ENCODE measurements around the gene NECAB2. TPM values are rescaled to one million over a fixed set of nuclear protein-coding genes. Genes with fewer than 3 reads are reported as not detected.

The NECAB2 gene
- total RNA-seq, 1 donor from 2014 or later, result 12.6 TPM

DNA sequence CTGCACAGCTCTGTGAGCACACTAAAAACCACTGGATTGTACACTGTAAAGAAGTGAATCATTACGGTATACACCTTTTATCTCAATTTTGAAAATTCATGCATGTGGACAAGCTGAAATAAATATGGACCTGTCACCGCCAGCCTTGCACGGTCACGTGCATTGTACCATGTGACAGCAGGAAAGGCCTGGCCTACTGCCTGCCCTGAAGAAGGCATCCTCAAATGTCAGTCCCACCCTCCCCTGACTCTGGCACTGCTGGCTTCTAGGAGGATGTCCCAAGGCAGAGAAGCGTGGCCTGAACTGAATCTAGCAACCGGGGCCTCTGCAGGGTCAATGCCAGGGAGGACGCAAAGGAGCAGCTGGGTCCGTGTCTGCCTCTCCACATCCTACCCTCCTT lies 39.9 kb downstream of the NECAB2 start:
- no peaks in the 10 kb centered on the region for H3K79me2 ChIP-seq (ENCODE audit: low read depth)
- no peaks in the 10 kb centered on the region for H3K27me3 Mint-ChIP-seq (ENCODE audit: insufficient read depth, low read depth)
- no peak for DNase-seq (ENCODE audit: low spot score)
- H3K4me1 ChIP-seq, result no peaks in the 10 kb centered on the region
- no peaks in the 10 kb centered on the region for H3K9me3 Mint-ChIP-seq
- H3K4me3 Mint-ChIP-seq, result no peak overlapping the region
- H3K9ac ChIP-seq, result no peak overlapping the region
- H3K27ac ChIP-seq, result no peak overlapping the region
- no peaks in the 10 kb centered on the region for H3K27me3 ChIP-seq
- H2AFZ ChIP-seq (replicated peaks), result no peak overlapping the region
- H3K9me3 ChIP-seq (ENCODE audit: low read depth), result no peaks in the 10 kb centered on the region
- TF ChIP-seq, protein P1, sequence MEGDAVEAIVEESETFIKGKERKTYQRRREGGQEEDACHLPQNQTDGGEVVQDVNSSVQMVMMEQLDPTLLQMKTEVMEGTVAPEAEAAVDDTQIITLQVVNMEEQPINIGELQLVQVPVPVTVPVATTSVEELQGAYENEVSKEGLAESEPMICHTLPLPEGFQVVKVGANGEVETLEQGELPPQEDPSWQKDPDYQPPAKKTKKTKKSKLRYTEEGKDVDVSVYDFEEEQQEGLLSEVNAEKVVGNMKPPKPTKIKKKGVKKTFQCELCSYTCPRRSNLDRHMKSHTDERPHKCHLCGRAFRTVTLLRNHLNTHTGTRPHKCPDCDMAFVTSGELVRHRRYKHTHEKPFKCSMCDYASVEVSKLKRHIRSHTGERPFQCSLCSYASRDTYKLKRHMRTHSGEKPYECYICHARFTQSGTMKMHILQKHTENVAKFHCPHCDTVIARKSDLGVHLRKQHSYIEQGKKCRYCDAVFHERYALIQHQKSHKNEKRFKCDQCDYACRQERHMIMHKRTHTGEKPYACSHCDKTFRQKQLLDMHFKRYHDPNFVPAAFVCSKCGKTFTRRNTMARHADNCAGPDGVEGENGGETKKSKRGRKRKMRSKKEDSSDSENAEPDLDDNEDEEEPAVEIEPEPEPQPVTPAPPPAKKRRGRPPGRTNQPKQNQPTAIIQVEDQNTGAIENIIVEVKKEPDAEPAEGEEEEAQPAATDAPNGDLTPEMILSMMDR (IDR thresholded peaks at IDR 0.05), result no peak
- TF ChIP-seq EZH2 (IDR thresholded peaks at IDR 0.05) (no peak), EZH2phosphoT487 (IDR thresholded peaks at IDR 0.05) (no peak)
- H3K36me3 Mint-ChIP-seq, result no peaks in the 10 kb centered on the region
- no peak overlapping the region for H3K4me3 ChIP-seq
- no peaks in the 10 kb centered on the region for H3F3A ChIP-seq (ENCODE audit: low read depth)
- no peaks in the 10 kb centered on the region for H4K20me1 ChIP-seq (ENCODE audit: low read depth)
- no peak overlapping the region for H3K4me2 ChIP-seq
- H3K36me3 ChIP-seq, result no peaks in the 10 kb centered on the region
- peaks cover 27% of the 10 kb centered on the region for H3K4me1 Mint-ChIP-seq
- H3K27ac Mint-ChIP-seq, result no peak overlapping the region

DNA sequence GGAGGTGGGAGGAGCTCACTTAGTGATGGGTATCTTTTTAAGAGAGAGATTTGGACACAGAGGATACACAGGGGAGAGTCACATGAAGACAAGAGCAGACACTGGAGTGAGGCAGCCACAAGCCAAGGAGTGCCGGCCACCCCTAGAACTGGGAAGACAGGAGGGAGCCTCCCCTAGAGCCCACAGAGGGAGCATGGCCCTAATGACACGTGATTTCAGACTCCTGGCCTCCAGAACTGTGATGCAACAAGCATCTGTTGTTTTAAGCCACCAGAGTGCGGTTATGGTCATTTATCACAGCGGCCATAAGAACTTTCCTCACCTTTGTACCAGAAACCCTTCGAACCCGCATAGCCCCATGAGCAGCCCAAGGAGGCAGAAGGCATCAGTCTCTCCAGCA lies 41.2 kb downstream of the NECAB2 start:
- Histone ChIP-seq H3K4me1 (no peaks in the 10 kb centered on the region), H3K9ac (no peak overlapping the region), H2AFZ (replicated peaks) (no peak overlapping the region), H3K4me2 (no peak overlapping the region), H3K4me3 (no peak overlapping the region), H3K79me2 (ENCODE audit: low read depth) (no peaks in the 10 kb centered on the region), H3K36me3 (no peaks in the 10 kb centered on the region), H3K27me3 (no peaks in the 10 kb centered on the region), H3K9me3 (ENCODE audit: low read depth) (no peaks in the 10 kb centered on the region), H3K27ac (no peak overlapping the region), H3F3A (ENCODE audit: low read depth) (no peaks in the 10 kb centered on the region), H4K20me1 (ENCODE audit: low read depth) (no peaks in the 10 kb centered on the region)
- Mint-ChIP-seq H3K27ac (no peak overlapping the region), H3K4me1 (peaks cover 24% of the 10 kb centered on the region), H3K4me3 (no peak overlapping the region), H3K9me3 (peaks cover under 1% of the 10 kb centered on the region), H3K27me3 (ENCODE audit: insufficient read depth, low read depth) (no peaks in the 10 kb centered on the region), H3K36me3 (no peaks in the 10 kb centered on the region)
- TF ChIP-seq, protein P1 (IDR thresholded peaks at IDR 0.05), result no peak
- no peak for TF ChIP-seq EZH2phosphoT487 (IDR thresholded peaks at IDR 0.05)
- no peak for TF ChIP-seq EZH2 (IDR thresholded peaks at IDR 0.05)
- no peak for DNase-seq (ENCODE audit: low spot score)

DNA sequence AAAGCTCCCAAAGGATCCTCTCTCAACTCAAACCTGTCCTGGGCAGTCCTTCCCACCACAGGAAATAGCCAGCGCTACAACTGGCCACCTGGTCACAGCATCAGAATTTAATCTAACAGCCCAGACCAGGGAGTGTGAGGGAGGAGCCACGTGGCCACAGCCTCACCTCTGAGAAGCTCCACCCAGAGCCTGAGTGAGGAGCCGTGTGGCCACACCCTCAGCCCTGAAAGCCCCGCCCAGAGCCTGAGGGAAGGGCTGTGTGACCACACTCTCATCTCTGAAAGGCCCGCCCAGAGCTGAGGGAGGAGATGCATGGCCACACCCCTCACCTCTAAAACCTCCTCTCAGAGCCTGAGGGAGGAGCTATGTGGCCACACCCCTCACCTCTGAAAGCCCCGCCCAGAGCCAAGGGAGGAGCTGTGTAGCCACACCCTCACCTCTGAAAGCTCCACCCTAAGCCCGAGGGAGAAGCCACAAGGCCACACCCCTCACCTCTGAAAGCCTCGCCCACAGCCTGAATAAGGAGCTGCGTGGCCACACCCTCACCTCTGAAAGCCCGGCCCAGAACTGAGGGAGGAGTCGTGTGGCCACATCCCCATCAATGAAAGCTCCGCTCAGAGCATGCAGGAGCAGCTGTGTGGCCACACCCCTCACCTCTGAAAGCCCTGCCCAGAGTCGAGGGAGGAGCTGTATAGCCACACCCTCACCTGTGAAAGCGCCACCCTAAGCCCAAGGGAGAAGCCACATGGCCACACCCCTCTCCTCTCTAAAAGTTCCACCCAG lies 45.9 kb downstream of the NECAB2 start:
- H3K27me3 ChIP-seq, result no peaks in the 10 kb centered on the region
- no peaks in the 10 kb centered on the region for H3K4me1 ChIP-seq
- no peaks in the 10 kb centered on the region for H3K36me3 ChIP-seq
- peaks cover 3% of the 10 kb centered on the region for H3K36me3 Mint-ChIP-seq
- H3K9ac ChIP-seq, result no peak overlapping the region
- no peak overlapping the region for H3K27ac ChIP-seq
- H3K27ac Mint-ChIP-seq, result no peak overlapping the region
- H3K9me3 Mint-ChIP-seq, result peaks cover 10% of the 10 kb centered on the region
- H3K4me2 ChIP-seq, result no peak overlapping the region
- no peak overlapping the region for H3K4me3 ChIP-seq
- H2AFZ ChIP-seq (replicated peaks), result no peak overlapping the region
- peaks cover 8% of the 10 kb centered on the region for H3F3A ChIP-seq (ENCODE audit: low read depth)
- H3K4me3 Mint-ChIP-seq, result peak overlapping the region; percentile 50
- DNase-seq (ENCODE audit: low spot score), result peak; percentile 97
- no peaks in the 10 kb centered on the region for H3K9me3 ChIP-seq (ENCODE audit: low read depth)
- peaks cover 20% of the 10 kb centered on the region for H3K4me1 Mint-ChIP-seq
- no peaks in the 10 kb centered on the region for H4K20me1 ChIP-seq (ENCODE audit: low read depth)
- peaks cover 6% of the 10 kb centered on the region for H3K27me3 Mint-ChIP-seq (ENCODE audit: insufficient read depth, low read depth)
- TF ChIP-seq EZH2phosphoT487 (IDR thresholded peaks at IDR 0.05) (no peak), EZH2 (IDR thresholded peaks at IDR 0.05) (no peak)
- TF ChIP-seq, protein P1 (IDR thresholded peaks at IDR 0.05), result no peak
- no peaks in the 10 kb centered on the region for H3K79me2 ChIP-seq (ENCODE audit: low read depth)

Measured in neural progenitor cell (in vitro differentiated cells).